Measurements from ENCODE around the gene SERPINE2.

Gene SERPINE2

DNA sequence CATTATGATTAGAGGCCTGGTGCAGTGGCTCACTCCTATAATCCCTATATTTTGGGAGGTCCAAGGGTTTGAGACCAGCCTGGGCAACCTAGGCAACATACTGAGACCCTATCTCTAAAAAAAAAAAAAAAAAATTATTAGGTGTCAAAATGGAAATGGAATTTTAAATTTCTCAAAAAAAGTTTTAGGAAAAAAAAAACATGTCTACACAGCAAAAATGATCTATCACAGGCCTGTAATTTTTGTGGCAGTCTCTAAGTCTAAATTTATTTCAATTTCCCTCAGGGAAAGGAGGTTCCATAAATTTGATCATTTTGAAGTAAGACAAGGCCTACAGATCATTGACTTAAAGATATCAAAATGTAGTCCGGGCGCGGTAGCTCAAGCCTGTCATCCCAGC, 65.5 kb downstream of the SERPINE2 start:
- Histone ChIP-seq H3K27ac (ENCODE audit: low read depth, low read length) (no peak overlapping the region), H4K20me1 (ENCODE audit: control insufficient read depth, insufficient read depth, low read depth, low read length) (no peaks in the 10 kb centered on the region), H3K4me2 (ENCODE audit: low read length) (no peak overlapping the region), H3K79me2 (ENCODE audit: control insufficient read depth, low read length) (no peaks in the 10 kb centered on the region), H3K9me2 (replicated peaks; ENCODE audit: control insufficient read depth, low read length) (no peaks in the 10 kb centered on the region), H3K4me3 (ENCODE audit: low read length) (no peak overlapping the region), H3K4me1 (ENCODE audit: control insufficient read depth, low read length) (no peaks in the 10 kb centered on the region), H3K9me3 (ENCODE audit: control insufficient read depth, insufficient read depth, low read length) (no peaks in the 10 kb centered on the region), H3K27me3 (ENCODE audit: control insufficient read depth, low read length) (no peaks in the 10 kb centered on the region), H3K36me3 (ENCODE audit: control insufficient read depth, low read length) (peaks cover 12% of the 10 kb centered on the region), H3F3A (ENCODE audit: control insufficient read depth, insufficient read depth) (peaks cover 10% of the 10 kb centered on the region)
- TF ChIP-seq EZH2phosphoT487 (IDR thresholded peaks at IDR 0.05; ENCODE audit: borderline replicate concordance, low read length): no peak
- no peak for TF ChIP-seq CTCF (IDR thresholded peaks at IDR 0.05; ENCODE audit: low read depth, low read length, poor library complexity, severe bottlenecking)

DNA sequence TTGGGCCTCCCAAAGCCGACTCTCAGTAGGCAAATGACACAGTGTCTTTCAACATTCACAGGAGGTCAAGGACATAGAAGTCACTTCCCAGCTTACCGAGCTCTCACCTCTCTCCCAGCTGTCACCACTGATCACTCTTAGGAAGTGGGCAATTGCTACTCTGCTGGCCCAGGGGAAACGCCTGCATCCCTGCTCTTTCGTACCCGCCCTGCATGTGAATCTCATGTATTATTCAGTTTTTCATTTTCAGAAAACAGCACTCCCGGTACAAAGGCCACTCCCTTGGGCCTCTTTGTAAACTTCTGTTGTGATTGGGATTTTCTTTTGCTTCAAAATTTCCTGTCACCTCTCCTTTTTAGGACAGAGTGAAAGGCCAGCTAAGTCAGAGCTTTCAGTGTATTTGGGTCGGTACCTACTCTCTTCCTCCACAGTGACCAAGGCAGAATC, 66.4 kb downstream of the SERPINE2 start:
- no peak overlapping the region for H3K27ac ChIP-seq (ENCODE audit: low read depth, low read length)
- no peaks in the 10 kb centered on the region for H3K9me2 ChIP-seq (replicated peaks; ENCODE audit: control insufficient read depth, low read length)
- no peaks in the 10 kb centered on the region for H3K27me3 ChIP-seq (ENCODE audit: control insufficient read depth, low read length)
- H3K79me2 ChIP-seq (ENCODE audit: control insufficient read depth, low read length): no peaks in the 10 kb centered on the region
- H4K20me1 ChIP-seq (ENCODE audit: control insufficient read depth, insufficient read depth, low read depth, low read length): no peaks in the 10 kb centered on the region
- peaks cover 10% of the 10 kb centered on the region for H3F3A ChIP-seq (ENCODE audit: control insufficient read depth, insufficient read depth)
- H3K4me1 ChIP-seq (ENCODE audit: control insufficient read depth, low read length): no peaks in the 10 kb centered on the region
- H3K36me3 ChIP-seq (ENCODE audit: control insufficient read depth, low read length): peaks cover 17% of the 10 kb centered on the region
- no peaks in the 10 kb centered on the region for H3K9me3 ChIP-seq (ENCODE audit: control insufficient read depth, insufficient read depth, low read length)
- H3K4me2 ChIP-seq (ENCODE audit: low read length): no peak overlapping the region
- H3K4me3 ChIP-seq (ENCODE audit: low read length): no peak overlapping the region
- TF ChIP-seq CTCF (IDR thresholded peaks at IDR 0.05; ENCODE audit: low read depth, low read length, poor library complexity, severe bottlenecking): no peak

DNA sequence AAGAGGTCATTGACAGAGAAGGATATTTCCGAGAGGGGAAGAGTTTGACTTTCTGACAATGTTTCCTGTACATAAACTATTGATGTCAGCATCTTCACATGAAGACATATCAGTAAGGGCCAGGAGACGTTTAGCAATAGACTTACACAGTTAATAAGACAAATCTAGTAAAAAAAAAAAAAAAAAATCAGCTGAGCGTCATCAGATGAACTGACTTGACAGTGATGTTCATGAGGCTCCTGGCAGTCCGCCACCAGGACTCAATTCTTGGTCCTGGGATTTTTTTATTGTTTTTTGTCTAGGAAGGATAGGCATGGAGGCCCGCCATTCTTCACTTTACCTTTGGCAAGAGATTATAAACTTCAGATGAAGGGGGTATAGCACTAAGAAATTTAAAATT, 67.4 kb downstream of the SERPINE2 start:
- H3K9me2 ChIP-seq (replicated peaks; ENCODE audit: control insufficient read depth, low read length): no peaks in the 10 kb centered on the region
- H4K20me1 ChIP-seq (ENCODE audit: control insufficient read depth, insufficient read depth, low read depth, low read length): no peaks in the 10 kb centered on the region
- H3K36me3 ChIP-seq (ENCODE audit: control insufficient read depth, low read length): peaks cover 25% of the 10 kb centered on the region
- no peaks in the 10 kb centered on the region for H3K4me1 ChIP-seq (ENCODE audit: control insufficient read depth, low read length)
- no peaks in the 10 kb centered on the region for H3K9me3 ChIP-seq (ENCODE audit: control insufficient read depth, insufficient read depth, low read length)
- no peak overlapping the region for H3K4me3 ChIP-seq (ENCODE audit: low read length)
- TF ChIP-seq CTCF (IDR thresholded peaks at IDR 0.05; ENCODE audit: low read depth, low read length, poor library complexity, severe bottlenecking): no peak
- no peak for TF ChIP-seq EZH2phosphoT487 (IDR thresholded peaks at IDR 0.05; ENCODE audit: borderline replicate concordance, low read length)
- H3F3A ChIP-seq (ENCODE audit: control insufficient read depth, insufficient read depth): peaks cover 10% of the 10 kb centered on the region
- no peaks in the 10 kb centered on the region for H3K27me3 ChIP-seq (ENCODE audit: control insufficient read depth, low read length)
- H3K4me2 ChIP-seq (ENCODE audit: low read length): no peak overlapping the region
- no peak overlapping the region for H3K27ac ChIP-seq (ENCODE audit: low read depth, low read length)
- no peaks in the 10 kb centered on the region for H3K79me2 ChIP-seq (ENCODE audit: control insufficient read depth, low read length)
